ENCODE data around the gene CCND2.

GRCh38 chr12:4238577-4238976, 35.0 kb upstream of the CCND2 start:
- TF ChIP-seq CTCF (IDR thresholded peaks at IDR 0.05) (no peak), EP300 (IDR thresholded peaks at IDR 0.05) (no peak), POLR2A (IDR thresholded peaks at IDR 0.05) (no peak)
